Mucosa of stomach (tissue), 1 donor: ENCODE data around the gene SLFNL1.

Experiments
- H3K27me3 ChIP-seq: one replicate; pipeline ENCODE4 v1.7.0; 2013; ENCODE audit warnings: mild to moderate bottlenecking, low read length; ENCODE audit not compliant: control insufficient read depth, insufficient read depth
- H3K36me3 ChIP-seq: one replicate; pipeline ENCODE4 v1.7.0; 2013; ENCODE audit warnings: low read length; ENCODE audit not compliant: control insufficient read depth, insufficient read depth
- H3K4me1 ChIP-seq: one replicate; pipeline ENCODE4 v1.7.0; 2013; ENCODE audit warnings: mild to moderate bottlenecking, low read length; ENCODE audit not compliant: control insufficient read depth, insufficient read depth
- H3K4me3 ChIP-seq: one replicate; pipeline ENCODE4 v1.7.0; 2013; ENCODE audit warnings: low read length
- H3K9ac ChIP-seq: one replicate; pipeline ENCODE4 v1.7.0; 2013; ENCODE audit warnings: mild to moderate bottlenecking, low read length, moderate library complexity
- H3K9me3 ChIP-seq: one replicate; pipeline ENCODE4 v1.7.0; 2013; ENCODE audit warnings: mild to moderate bottlenecking, low read length, moderate library complexity; ENCODE audit not compliant: control insufficient read depth
- donor health status: Pancreatic carcinoma.

Gene SLFNL1

DNA sequence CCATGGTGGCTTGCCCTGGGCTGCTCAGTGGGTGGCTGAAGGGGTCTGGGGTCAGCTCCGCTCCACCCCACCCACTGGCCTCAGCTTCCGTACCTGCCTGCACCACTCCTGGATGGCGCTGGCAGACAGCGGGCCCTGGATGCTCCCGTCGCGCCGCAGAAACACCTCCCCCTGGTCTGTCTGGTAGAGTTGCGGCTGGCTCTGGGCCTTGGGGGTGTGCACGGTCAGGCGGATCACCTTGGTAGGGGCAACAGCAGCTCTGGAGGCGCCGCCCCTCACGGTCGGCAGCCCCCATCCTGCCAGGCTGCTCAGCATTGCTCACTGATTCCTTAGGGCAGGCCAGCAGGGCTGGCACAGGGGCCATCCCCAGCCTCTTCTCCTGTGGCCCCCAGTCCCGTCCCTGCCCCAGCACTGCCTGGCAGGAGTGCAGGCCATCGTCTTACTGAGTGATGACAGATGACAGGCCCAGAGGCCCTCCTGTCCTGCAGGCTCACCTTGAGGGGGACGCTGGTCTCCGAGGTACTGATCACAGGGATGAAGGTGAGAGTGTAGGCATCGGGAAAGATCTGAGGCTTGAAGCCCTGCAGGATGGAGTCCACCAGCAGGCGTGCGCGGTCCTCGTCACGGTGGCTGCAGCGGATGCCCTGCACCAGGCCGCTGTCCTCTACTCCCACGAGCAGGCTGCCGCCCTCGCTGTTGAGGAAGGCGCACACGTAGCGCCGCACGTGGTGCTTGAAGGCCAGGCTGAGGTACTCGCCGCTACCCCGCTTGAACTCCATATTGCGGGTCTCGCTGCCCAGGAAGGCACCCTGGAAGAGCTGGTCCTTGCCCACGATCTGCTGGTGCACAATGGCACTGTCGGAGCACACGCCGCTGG, 4.1 kb downstream of the SLFNL1 start:
- Histone ChIP-seq H3K36me3 (no peaks in the 10 kb centered on the region), H3K9me3 (no peaks in the 10 kb centered on the region), H3K4me1 (peaks cover 17% of the 10 kb centered on the region)

DNA sequence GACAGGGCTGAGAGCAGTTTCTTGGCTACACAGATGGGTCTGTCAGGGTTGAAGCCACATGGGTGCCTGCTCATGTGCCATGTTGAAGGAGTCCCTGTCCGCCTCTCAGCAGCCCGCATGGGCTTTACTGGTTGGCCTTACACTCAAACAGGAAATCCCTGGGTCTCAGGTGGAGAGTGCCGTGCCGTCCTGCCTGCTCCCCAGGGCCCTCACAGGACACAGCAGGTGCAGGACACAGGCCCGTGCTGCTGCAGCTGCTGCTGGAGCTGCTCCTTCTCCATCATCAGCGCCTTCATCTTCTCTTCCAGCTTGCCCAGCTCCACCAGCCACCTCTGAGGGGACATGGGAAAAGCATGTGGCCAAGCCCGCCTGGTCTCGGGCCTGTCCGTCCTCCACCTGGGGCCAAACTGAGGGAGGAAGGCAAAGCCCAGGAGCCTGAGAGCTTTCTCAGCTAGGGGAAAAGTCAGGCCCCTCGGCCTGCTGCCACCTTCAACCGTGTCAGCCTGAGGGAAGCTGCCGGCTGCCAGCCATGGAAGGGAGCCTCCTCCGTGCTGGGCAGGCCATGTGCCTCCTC, 5.5 kb downstream of the SLFNL1 start:
- Histone ChIP-seq H3K27me3 (no peaks in the 10 kb centered on the region), H3K9me3 (no peaks in the 10 kb centered on the region), H3K4me1 (peaks cover 9% of the 10 kb centered on the region), H3K4me3 (no peak overlapping the region), H3K9ac (no peak overlapping the region), H3K36me3 (no peaks in the 10 kb centered on the region)

More for the DNA sequence above, 4.1 kb downstream of the SLFNL1 start:
- Histone ChIP-seq H3K4me3 (no peak overlapping the region), H3K27me3 (no peaks in the 10 kb centered on the region), H3K9ac (no peak overlapping the region)

DNA sequence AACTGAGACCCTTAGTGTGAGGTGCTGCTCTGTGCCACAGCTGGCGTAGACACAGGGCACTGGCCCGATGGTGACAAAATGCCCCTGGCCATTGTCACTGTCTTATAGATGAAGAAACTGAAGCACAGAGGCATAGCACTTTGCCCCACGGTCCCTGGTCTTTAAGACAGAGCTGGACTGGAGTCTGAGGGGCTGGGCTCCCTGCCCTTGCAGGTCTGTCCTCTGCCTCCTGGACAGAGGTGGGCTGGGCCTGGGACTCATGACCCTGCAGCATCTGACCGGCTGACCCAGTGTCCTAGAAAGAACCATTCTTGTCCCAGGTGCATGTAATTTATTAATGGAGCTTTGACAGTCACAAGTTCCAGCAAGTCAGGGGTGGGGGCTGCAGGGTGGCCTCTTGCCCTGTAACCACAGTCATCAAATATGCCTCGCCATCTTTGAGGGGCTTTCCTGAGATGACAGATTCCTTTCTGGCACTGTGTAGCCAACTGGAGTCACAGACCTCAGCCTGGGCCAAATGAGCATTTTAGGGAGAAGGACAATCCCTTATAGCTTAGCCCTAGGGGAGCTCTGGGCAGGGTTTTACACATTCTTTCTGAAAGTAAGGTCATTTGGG, 6.1 kb downstream of the SLFNL1 start:
- H3K9me3 ChIP-seq = no peaks in the 10 kb centered on the region
- no peak overlapping the region for H3K9ac ChIP-seq
- peaks cover 3% of the 10 kb centered on the region for H3K4me1 ChIP-seq
- no peak overlapping the region for H3K4me3 ChIP-seq
- H3K36me3 ChIP-seq = no peaks in the 10 kb centered on the region
- H3K27me3 ChIP-seq = no peaks in the 10 kb centered on the region

DNA sequence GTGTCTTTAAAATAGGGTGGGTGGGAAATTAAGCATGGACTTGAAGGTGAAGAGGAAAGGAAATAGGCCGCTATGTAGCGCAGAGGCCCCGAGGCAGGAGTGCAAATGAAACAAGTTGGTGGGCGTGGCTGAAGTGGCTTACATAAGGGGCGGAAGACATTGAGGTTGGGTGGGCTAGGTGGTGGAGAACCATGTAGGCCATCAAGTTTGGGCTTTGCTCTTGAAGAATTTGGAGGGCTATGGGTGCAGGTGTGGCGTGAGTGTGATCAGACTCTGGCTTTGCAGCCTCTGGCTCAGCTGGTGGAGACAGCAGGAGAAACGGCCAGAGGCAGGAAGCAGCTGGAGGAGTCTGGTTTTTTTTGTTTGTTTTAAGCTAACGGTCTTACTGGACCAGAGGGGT, 6.7 kb downstream of the SLFNL1 start:
- H3K9ac ChIP-seq = no peak overlapping the region
- no peaks in the 10 kb centered on the region for H3K9me3 ChIP-seq
- H3K4me3 ChIP-seq = no peak overlapping the region
- no peaks in the 10 kb centered on the region for H3K4me1 ChIP-seq
- no peaks in the 10 kb centered on the region for H3K36me3 ChIP-seq
- H3K27me3 ChIP-seq = no peaks in the 10 kb centered on the region

DNA sequence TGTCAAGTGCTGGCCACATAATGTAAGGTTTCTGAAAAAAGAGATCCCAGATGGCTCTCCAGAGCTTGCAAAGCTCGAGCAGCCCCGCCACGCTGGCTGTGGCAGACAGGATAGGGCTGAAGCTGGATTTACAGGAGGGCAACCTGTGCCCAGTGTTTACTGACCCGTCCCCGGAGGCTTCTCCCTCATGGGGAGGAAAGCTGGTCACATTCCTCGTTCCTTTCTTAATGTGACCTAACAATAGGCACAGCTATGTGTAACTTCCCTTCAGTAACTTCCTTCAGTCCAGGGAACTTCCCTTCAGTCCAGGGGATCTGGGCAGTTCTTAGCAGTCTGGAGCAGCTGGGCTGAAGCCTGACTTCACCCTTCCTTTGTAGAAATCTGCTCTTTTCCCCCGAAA, 7.7 kb downstream of the SLFNL1 start:
- Histone ChIP-seq H3K36me3 (peaks cover 3% of the 10 kb centered on the region), H3K4me1 (no peaks in the 10 kb centered on the region), H3K9me3 (no peaks in the 10 kb centered on the region), H3K27me3 (no peaks in the 10 kb centered on the region), H3K9ac (no peak overlapping the region), H3K4me3 (no peak overlapping the region)

DNA sequence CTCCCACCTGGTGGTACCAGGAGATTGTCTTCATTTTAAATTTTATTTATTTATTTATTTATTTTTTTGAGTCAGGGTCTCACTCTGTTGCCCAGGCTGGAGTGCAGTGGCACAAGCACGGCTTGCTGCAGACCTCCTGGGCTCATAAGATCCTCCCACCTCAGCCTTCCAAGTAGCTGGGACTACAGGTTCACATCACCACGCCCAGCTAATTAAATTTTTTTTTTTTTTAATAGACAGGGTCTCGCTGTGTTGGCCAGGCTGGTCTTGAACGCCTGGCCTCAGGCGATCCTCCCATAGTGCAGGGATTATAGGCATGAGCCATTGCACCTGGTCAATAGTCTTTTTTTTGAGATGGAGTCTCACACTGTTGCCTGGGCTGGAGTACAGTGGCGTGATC, 8.5 kb downstream of the SLFNL1 start:
- Histone ChIP-seq H3K36me3 (peaks cover 4% of the 10 kb centered on the region), H3K27me3 (no peaks in the 10 kb centered on the region), H3K9me3 (no peaks in the 10 kb centered on the region), H3K4me1 (no peaks in the 10 kb centered on the region), H3K4me3 (no peak overlapping the region), H3K9ac (no peak overlapping the region)

DNA sequence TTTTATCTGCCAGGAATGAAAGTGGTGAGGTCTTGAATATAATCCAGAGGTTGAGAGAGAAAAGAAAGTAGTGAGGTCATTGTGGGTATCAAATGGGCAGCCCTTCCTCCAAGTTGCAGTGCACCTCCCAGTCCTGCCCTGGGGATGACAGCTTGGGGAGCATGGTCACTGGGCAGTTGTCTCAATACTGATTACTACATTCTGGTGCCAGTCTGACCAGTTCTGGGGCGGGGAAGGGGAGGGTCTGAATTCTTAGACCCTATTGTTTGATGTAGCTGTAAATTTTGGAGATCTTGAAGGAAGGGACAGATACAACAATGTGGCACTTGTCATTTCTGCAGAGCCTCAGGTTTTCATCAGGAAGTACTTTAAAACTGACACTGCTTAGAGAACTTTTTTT, 11.2 kb downstream of the SLFNL1 start:
- Histone ChIP-seq H3K36me3 (peaks cover 4% of the 10 kb centered on the region), H3K4me3 (no peak overlapping the region), H3K4me1 (no peaks in the 10 kb centered on the region), H3K9ac (no peak overlapping the region), H3K27me3 (no peaks in the 10 kb centered on the region), H3K9me3 (no peaks in the 10 kb centered on the region)

DNA sequence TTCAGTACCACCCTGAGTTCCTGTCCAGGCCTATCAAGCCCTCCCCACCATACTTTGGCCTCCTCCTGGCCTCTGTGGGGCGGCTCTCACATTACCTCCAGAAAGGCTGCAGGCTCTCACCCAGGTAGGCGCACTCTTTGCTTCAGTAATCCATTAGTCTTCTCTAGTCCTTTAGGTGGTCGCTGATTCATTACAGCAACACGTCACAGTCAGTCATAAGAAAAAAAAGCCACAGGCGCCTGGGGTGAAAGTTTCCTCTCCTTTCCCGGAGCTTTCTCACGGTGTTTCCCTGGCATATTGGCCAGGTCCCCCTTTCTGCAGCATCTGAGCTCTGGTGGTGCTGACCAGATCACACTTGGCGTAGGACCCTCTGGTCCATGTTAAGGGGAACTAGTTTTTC, 12.1 kb downstream of the SLFNL1 start:
- H3K9me3 ChIP-seq = no peaks in the 10 kb centered on the region
- no peaks in the 10 kb centered on the region for H3K27me3 ChIP-seq
- H3K9ac ChIP-seq = no peak overlapping the region
- no peak overlapping the region for H3K4me3 ChIP-seq
- no peaks in the 10 kb centered on the region for H3K4me1 ChIP-seq
- H3K36me3 ChIP-seq = peaks cover 4% of the 10 kb centered on the region

DNA sequence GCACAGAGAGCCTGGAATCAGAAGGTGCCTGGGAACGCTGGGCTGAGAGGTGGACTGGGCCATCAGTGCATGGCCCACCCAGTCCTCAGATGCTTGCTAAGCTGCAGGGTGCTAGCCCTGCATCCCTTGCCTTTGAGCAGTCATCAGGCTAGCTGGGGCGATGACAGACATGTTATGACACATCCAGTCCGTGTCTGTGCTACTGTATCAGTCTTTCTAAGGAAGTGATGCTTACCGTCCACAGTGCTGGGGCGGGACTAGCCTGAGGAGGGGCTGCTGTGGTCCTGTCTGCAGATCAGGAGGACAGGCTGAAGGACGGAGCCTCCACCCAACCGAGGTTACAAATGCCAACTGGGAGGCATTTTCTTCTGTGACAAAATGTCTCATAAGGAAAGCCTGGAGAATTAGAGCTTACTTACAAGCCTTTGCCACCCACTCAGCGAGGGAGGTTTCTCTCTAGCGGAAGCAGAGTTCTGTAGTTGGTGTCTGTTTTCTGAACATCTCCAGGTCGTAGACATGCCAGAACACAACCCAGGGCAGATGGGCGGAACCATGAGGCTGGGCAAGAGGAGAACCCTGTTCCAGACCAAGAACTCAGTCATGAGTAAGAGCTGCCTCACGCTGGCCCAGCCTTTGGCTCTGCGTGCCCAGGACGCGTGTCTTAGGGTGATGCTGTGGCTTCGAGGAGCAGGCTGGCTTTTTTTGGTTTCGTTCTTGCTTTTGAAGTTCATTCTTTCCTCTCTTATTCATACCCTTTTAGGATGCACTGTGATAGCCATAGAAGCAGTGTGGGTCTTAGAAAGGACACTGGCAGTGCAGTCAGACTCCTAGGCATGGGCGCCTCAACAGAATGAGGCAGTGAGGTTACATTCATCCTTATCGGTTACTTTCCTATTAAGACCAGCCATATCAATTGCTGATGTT, 14.3 kb downstream of the SLFNL1 start:
- H3K4me1 ChIP-seq = peaks cover 11% of the 10 kb centered on the region
- peaks cover 4% of the 10 kb centered on the region for H3K36me3 ChIP-seq
- H3K27me3 ChIP-seq = no peaks in the 10 kb centered on the region
- no peaks in the 10 kb centered on the region for H3K9me3 ChIP-seq
- H3K9ac ChIP-seq = no peak overlapping the region
- H3K4me3 ChIP-seq = no peak overlapping the region

DNA sequence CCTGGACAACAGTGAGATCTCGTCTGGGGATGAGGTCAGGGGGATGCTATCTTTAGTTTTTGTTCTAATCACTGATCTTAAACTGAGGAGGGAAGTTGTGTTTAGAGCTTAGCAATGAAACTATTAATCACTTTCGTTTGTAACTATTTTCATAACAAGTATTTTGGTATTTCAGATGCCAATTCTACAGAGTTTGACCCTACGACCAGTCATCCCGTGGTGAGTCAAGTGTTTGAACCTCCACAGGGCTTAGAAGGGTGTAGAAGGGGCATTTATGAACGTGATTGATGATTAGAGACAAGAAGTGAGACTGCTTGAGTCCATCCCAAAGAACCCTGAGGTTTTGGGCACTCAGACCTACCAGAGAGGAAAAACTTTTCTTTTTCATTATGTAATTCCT, 15.6 kb downstream of the SLFNL1 start:
- no peaks in the 10 kb centered on the region for H3K27me3 ChIP-seq
- H3K4me1 ChIP-seq = peaks cover 11% of the 10 kb centered on the region
- H3K36me3 ChIP-seq = peaks cover 4% of the 10 kb centered on the region
- H3K4me3 ChIP-seq = no peak overlapping the region
- H3K9ac ChIP-seq = no peak overlapping the region
- H3K9me3 ChIP-seq = no peaks in the 10 kb centered on the region

DNA sequence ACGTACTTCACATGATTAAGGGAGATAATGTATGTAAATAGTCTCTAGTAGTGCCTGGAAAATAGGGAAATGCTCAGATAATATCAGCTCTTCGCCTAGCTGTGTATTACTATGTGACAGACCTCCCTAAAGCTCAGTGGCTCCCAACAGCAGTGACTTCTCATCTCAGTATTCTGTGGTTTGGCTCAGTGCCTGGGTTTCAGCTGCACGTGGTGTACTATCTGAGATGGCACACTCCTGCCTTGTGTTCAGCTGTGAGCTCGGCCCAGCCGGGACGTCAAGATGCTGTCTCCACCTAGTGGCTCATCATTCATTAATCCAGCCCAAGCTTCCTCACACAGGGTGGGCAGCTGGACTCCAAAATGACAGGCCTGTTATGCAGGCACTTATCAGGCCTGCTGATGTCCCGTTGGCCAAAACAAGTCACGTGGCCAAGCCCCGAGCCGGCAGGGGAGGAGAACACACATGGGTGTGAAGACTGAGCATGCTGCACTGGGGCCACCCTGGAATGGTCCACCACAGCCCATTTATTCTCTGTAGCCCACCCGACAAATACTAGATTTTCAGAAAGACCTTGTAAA, 17.8 kb downstream of the SLFNL1 start:
- H3K27me3 ChIP-seq = no peaks in the 10 kb centered on the region
- H3K9me3 ChIP-seq = no peaks in the 10 kb centered on the region
- H3K4me3 ChIP-seq = no peak overlapping the region
- peaks cover under 1% of the 10 kb centered on the region for H3K36me3 ChIP-seq
- H3K4me1 ChIP-seq = peaks cover 11% of the 10 kb centered on the region
- no peak overlapping the region for H3K9ac ChIP-seq
